H9 (cell line): Measurements from ENCODE around the gene MND1. TPM values are rescaled to one million over a fixed set of nuclear protein-coding genes. Genes with fewer than 3 reads are reported as not detected.

Experiments used
- DNase-seq: peaks from one replicate; pipeline ENCODE4 v3.0.0-alpha.2; 2017
- H2AFZ ChIP-seq: one replicate; pipeline ENCODE4 v1.6.1; 2013; ENCODE audit warnings: mild to moderate bottlenecking, low read length, control low read depth, moderate library complexity
- H2AK5ac ChIP-seq: 2 replicates; pipeline ENCODE4 v1.6.1; 2013; ENCODE audit warnings: low read length, control low read depth, mixed read lengths; ENCODE audit not compliant: insufficient read length
- H2BK120ac ChIP-seq: one replicate; pipeline ENCODE4 v1.6.1; 2013; ENCODE audit warnings: low read depth, mild to moderate bottlenecking, low read length, control low read depth, inconsistent platforms; ENCODE audit not compliant: poor library complexity, severe bottlenecking
- H2BK12ac ChIP-seq: 2 replicates; pipeline ENCODE4 v1.6.1; 2013; ENCODE audit warnings: low read length, control low read depth, mixed read lengths, low read depth; ENCODE audit not compliant: insufficient read length
- H2BK15ac ChIP-seq: 2 replicates; pipeline ENCODE4 v1.6.1; 2013; ENCODE audit warnings: low read depth, low read length, control low read depth
- H2BK20ac ChIP-seq: one replicate; pipeline ENCODE4 v1.6.1; 2013; ENCODE audit warnings: low read depth, mild to moderate bottlenecking, low read length, control low read depth, inconsistent platforms; ENCODE audit not compliant: poor library complexity, severe bottlenecking
- H2BK5ac ChIP-seq: 2 replicates; pipeline ENCODE4 v1.6.1; 2013; ENCODE audit warnings: low read length, control low read depth, mixed read lengths; ENCODE audit not compliant: insufficient read length
- H3K14ac ChIP-seq: 2 replicates; pipeline ENCODE4 v1.6.1; 2013; ENCODE audit warnings: low read length, control low read depth; ENCODE audit not compliant: insufficient read depth
- H3K18ac ChIP-seq: 2 replicates; pipeline ENCODE4 v1.6.1; 2013; ENCODE audit warnings: low read depth, mild to moderate bottlenecking, mixed read lengths, low read length, control low read depth; ENCODE audit not compliant: insufficient read length
- H3K23ac ChIP-seq: 2 replicates; pipeline ENCODE4 v1.6.1; 2013; ENCODE audit warnings: low read length, control low read depth, mixed read lengths, low read depth; ENCODE audit not compliant: insufficient read length
- H3K23me2 ChIP-seq: 2 replicates; pipeline ENCODE4 v1.6.1; 2013; ENCODE audit warnings: low read depth, mild to moderate bottlenecking, mixed read lengths, low read length, control low read depth; ENCODE audit not compliant: insufficient read length, poor library complexity, severe bottlenecking
- H3K27ac ChIP-seq: 2 replicates; pipeline ENCODE4 v1.5.1; 2013; ENCODE audit warnings: low read length, control low read depth, mixed read lengths, low read depth; ENCODE audit not compliant: insufficient read length
- H3K27me3 ChIP-seq: 2 replicates; pipeline ENCODE4 v1.6.1; 2013; ENCODE audit warnings: low read length, control low read depth, inconsistent platforms; ENCODE audit not compliant: insufficient read depth
- H3K4ac ChIP-seq: 2 replicates; pipeline ENCODE4 v1.6.1; 2013; ENCODE audit warnings: low read depth, mild to moderate bottlenecking, control low read depth, inconsistent platforms, low read length, moderate library complexity
- H3K4me1 ChIP-seq: 2 replicates; pipeline ENCODE4 v1.6.1; 2013; ENCODE audit warnings: low read length, control low read depth, inconsistent platforms; ENCODE audit not compliant: insufficient read depth
- H3K4me2 ChIP-seq: 2 replicates; pipeline ENCODE4 v1.6.1; 2013; ENCODE audit warnings: low read length, control low read depth, mixed read lengths; ENCODE audit not compliant: insufficient read length, insufficient read depth
- H3K56ac ChIP-seq: 2 replicates; pipeline ENCODE4 v1.6.1; 2013; ENCODE audit warnings: low read depth, mild to moderate bottlenecking, mixed read lengths, low read length, control low read depth; ENCODE audit not compliant: insufficient read length
- H3K79me1 ChIP-seq: 2 replicates; pipeline ENCODE4 v1.6.1; 2013; ENCODE audit warnings: low read depth, mild to moderate bottlenecking, moderate library complexity, low read length, control low read depth, inconsistent platforms; ENCODE audit not compliant: insufficient read depth, poor library complexity, severe bottlenecking
- H3K79me2 ChIP-seq: 2 replicates; pipeline ENCODE4 v1.6.1; 2013; ENCODE audit warnings: low read length, control low read depth, inconsistent platforms; ENCODE audit not compliant: insufficient read depth
- H3K9ac ChIP-seq: 2 replicates; pipeline ENCODE4 v1.6.1; 2013; ENCODE audit warnings: low read length, control low read depth, mixed read lengths; ENCODE audit not compliant: insufficient read length; ENCODE audit errors: extremely low read depth
- H3K9me3 ChIP-seq: one replicate; pipeline ENCODE4 v1.6.1; 2013; ENCODE audit warnings: low read depth, low read length, inconsistent platforms; ENCODE audit not compliant: control insufficient read depth
- H3T11ph ChIP-seq: one replicate; pipeline ENCODE4 v1.6.1; 2013; ENCODE audit warnings: mild to moderate bottlenecking, low read length, control low read depth, inconsistent platforms
- H4K20me1 ChIP-seq: one replicate; pipeline ENCODE4 v1.6.1; 2013; ENCODE audit not compliant: control insufficient read depth, insufficient read length, insufficient read depth
- H4K5ac ChIP-seq: 2 replicates; pipeline ENCODE4 v1.6.1; 2013; ENCODE audit warnings: low read depth, mild to moderate bottlenecking, mixed read lengths, low read length, control low read depth; ENCODE audit not compliant: insufficient read length
- H4K8ac ChIP-seq: replicated peaks from 2 replicates; pipeline ENCODE4 v1.6.1; 2013; ENCODE audit warnings: low read length, control low read depth, mixed read lengths, low read depth; ENCODE audit not compliant: insufficient read length
- H4K91ac ChIP-seq: 2 replicates; pipeline ENCODE4 v1.6.1; 2013; ENCODE audit warnings: low read depth, mild to moderate bottlenecking, moderate library complexity, mixed read lengths, low read length, control low read depth; ENCODE audit not compliant: insufficient read length
- H3K27ac Mint-ChIP-seq, 3 experiments: 2 replicates in 2 of 3; 3 replicates in 1 of 3; pipeline ENCODE4 v1.8.0; 2020 to 2021; ENCODE audit warnings: mixed read lengths in 3 of 3, mild to moderate bottlenecking in 1 of 3, moderate library complexity in 1 of 3
- H3K27me3 Mint-ChIP-seq: 2 replicates; pipeline ENCODE4 v1.8.0; 2021; ENCODE audit warnings: low read depth, mild to moderate bottlenecking, moderate library complexity, mixed read lengths
- H3K36me3 Mint-ChIP-seq, 3 experiments: 2 replicates in 2 of 3; 3 replicates in 1 of 3; pipeline ENCODE4 v1.8.0; 2020 to 2021; ENCODE audit warnings: low read depth in 3 of 3, mixed read lengths in 3 of 3; ENCODE audit not compliant: insufficient read depth in 1 of 3
- H3K4me1 Mint-ChIP-seq, 2 experiments: 2 replicates each; pipeline ENCODE4 v1.8.0; 2020; ENCODE audit warnings: mixed read lengths in 2 of 2
- H3K4me3 Mint-ChIP-seq, 2 experiments: 2 replicates in 1 of 2; 3 replicates in 1 of 2; pipeline ENCODE4 v1.8.0; 2020 to 2021; ENCODE audit warnings: mild to moderate bottlenecking in 2 of 2, mixed read lengths in 2 of 2, moderate library complexity in 1 of 2
- H3K9me3 Mint-ChIP-seq, 2 experiments: 2 replicates in 1 of 2; 3 replicates in 1 of 2; pipeline ENCODE4 v1.8.0; 2020; ENCODE audit warnings: mild to moderate bottlenecking in 2 of 2, mixed read lengths in 2 of 2, moderate library complexity in 1 of 2
- total RNA-seq: library from RNA; stranded (reverse); gene quantifications from 2 replicates; pipeline ENCODE4 v1.2.1, GENCODE V29; 2021
- TF ChIP-seq, protein P1 (sequence below): fragments of 200-600 bp; sonication (generic); conservative IDR thresholded peaks from 3 replicates; pipeline ENCODE4 v1.8.0; 2021; ENCODE audit warnings: antibody characterized with exemption, mild to moderate bottlenecking

MND1 gene
- total RNA-seq, 1 experiment from 2014 or later = 21.0 TPM

DNA sequence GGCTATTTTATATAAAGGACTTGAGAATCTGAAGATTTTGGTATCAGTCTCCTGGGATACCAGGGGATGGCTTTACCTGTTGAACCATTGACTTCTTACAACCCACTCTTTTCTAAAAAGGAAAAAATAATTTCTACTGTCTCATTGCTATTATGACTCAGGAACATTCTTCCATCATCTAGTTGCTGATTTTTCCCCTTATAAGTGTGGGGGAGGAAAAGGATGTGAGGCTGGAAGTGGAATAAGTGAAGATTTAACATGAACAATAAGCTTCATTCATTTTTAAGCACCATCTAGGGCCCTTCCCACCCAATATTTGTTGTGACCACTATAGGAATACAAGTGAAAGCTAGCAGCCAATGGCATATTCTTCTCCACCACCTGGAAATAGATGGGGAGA, 10.6 kb upstream of the MND1 start:
- H2AFZ ChIP-seq = no peak overlapping the region
- H3K79me1 ChIP-seq = no peaks in the 10 kb centered on the region
- H3T11ph ChIP-seq = no peak overlapping the region
- H3K23me2 ChIP-seq = no peaks in the 10 kb centered on the region
- Mint-ChIP-seq H3K27ac (peak overlapping the region in 1 of 3 experiments; percentile 51; a peak in 1 of 7 replicates), H3K4me3 (no peak overlapping the region), H3K4me1 (peaks cover 15 to 19% of the 10 kb centered on the region in 2 experiments), H3K27me3 (no peaks in the 10 kb centered on the region), H3K9me3 (no peaks in the 10 kb centered on the region), H3K36me3 (peaks cover 2 to 28% (median 6%) of the 10 kb centered on the region in 3 experiments; a peak in 5 of 7 replicates)
- no peaks in the 10 kb centered on the region for H3K79me2 ChIP-seq
- H3K4me2 ChIP-seq = no peak overlapping the region
- no peak overlapping the region for H4K5ac ChIP-seq
- no peaks in the 10 kb centered on the region for H3K4me1 ChIP-seq
- H3K9ac ChIP-seq = no peak overlapping the region
- no peak overlapping the region for H2BK120ac ChIP-seq
- no peak overlapping the region for H3K4ac ChIP-seq
- H2BK12ac ChIP-seq = no peak overlapping the region
- no peak overlapping the region for H3K27ac ChIP-seq
- H3K18ac ChIP-seq = no peak overlapping the region
- no peak overlapping the region for H4K8ac ChIP-seq
- no peak overlapping the region for H3K23ac ChIP-seq
- H2BK5ac ChIP-seq = no peak overlapping the region
- H4K91ac ChIP-seq = no peak overlapping the region
- H2BK20ac ChIP-seq = no peak overlapping the region
- no peaks in the 10 kb centered on the region for H3K27me3 ChIP-seq
- H3K56ac ChIP-seq = no peak overlapping the region
- TF ChIP-seq, protein P1, sequence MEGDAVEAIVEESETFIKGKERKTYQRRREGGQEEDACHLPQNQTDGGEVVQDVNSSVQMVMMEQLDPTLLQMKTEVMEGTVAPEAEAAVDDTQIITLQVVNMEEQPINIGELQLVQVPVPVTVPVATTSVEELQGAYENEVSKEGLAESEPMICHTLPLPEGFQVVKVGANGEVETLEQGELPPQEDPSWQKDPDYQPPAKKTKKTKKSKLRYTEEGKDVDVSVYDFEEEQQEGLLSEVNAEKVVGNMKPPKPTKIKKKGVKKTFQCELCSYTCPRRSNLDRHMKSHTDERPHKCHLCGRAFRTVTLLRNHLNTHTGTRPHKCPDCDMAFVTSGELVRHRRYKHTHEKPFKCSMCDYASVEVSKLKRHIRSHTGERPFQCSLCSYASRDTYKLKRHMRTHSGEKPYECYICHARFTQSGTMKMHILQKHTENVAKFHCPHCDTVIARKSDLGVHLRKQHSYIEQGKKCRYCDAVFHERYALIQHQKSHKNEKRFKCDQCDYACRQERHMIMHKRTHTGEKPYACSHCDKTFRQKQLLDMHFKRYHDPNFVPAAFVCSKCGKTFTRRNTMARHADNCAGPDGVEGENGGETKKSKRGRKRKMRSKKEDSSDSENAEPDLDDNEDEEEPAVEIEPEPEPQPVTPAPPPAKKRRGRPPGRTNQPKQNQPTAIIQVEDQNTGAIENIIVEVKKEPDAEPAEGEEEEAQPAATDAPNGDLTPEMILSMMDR = no peak
- DNase-seq = no peak
- H2BK15ac ChIP-seq = no peak overlapping the region
- H3K14ac ChIP-seq = no peak overlapping the region
- no peak overlapping the region for H2AK5ac ChIP-seq
- H3K9me3 ChIP-seq = no peaks in the 10 kb centered on the region
- H4K20me1 ChIP-seq = no peaks in the 10 kb centered on the region
